Endometrial microvascular endothelial cells (primary cell): Measurements from ENCODE around the gene LIN52. TPM values are rescaled to one million over a fixed set of nuclear protein-coding genes. Genes with fewer than 3 reads are reported as not detected.
"Not testable (repeated sequence)": the region's sequence is repeated elsewhere in the genome, so short reads cannot be mapped to it uniquely, and the experiment has no call there.

Experiments used
- in situ Hi-C: cut with HindIII; loops from 2 replicates; pipeline ENCODE4 v1.10.0; 2017; ENCODE audit warnings: low sequenced_read_pairs, low pct_unique_long_range_greater_than_20kb; ENCODE audit errors: inconsistent ontology term
- total RNA-seq: library from RNA; depleted of rRNA; stranded (reverse); fragments of >200 nt; gene quantifications from one replicate; pipeline ENCODE4 v1.2.3, GENCODE V29; 2015; ENCODE audit errors: inconsistent ontology term

Gene LIN52
- total RNA-seq, 1 donor from 2014 or later, result 8.0 TPM

DNA sequence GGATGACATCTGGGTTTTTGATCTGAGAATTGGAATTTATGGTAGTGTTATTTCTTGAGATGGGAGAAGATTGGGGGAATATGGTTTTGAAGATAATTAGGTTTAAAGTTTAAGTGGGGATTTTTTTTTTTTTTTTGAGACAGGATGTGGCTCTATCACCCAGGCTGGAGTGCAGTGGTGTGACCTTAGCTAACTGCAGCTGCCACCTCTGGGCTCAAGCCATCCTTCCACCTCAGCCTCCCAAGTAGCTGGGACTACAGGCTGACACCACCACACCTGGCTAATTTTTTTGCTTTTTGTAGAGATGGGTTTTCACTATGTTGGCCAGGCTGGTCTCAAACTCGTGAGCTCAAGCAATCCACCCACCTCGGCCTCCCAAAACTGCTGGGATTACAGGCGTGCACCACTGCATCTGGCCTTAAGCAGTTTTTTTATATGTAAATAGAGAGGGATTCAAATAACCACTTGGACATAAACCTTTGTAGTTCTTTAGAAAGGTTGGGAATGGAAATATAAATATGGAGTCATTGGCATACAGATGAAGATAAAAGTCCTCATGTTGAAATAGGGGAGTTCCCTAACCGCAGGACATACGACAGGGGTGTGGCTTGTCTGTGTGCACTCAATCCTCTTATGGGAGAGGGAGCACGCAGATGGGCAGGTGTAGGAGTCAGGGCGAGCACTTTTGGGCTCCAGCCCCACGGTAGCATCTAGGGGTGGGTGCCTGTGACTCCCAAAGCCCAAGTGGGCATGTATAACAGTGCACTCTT is 4.7 kb downstream of the LIN52 start:
- in situ Hi-C loops, result no loop called here

GRCh38 chr14:74105381-74105780 is 20.6 kb downstream of the LIN52 start:
- in situ Hi-C loops, result loop anchor here (25.0 kb wide), 1 partner anchor 182 kb away; no protein-coding TSS in a partner anchor

DNA sequence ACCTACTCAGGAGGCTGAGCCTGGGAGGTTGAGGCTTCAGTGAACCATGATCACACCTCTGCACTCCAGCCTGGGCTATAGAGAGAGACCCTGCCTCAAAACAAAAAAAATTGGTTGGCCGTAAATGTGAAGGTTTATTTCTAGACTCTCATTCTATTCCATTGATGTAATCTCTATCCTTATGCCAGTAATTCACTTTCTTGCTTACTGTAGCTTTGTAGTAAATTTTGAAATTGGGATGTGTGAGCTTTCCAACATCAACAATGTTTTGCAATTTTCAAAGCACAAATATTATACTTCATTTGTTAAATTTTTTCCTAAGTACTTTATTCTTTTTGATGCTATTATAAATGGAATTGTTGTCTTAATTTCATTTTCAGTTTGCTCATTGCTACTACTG is 24.6 kb downstream of the LIN52 start:
- in situ Hi-C loops, result loop anchor here (25.0 kb wide), 1 partner anchor 178 kb away; no protein-coding TSS in a partner anchor

DNA sequence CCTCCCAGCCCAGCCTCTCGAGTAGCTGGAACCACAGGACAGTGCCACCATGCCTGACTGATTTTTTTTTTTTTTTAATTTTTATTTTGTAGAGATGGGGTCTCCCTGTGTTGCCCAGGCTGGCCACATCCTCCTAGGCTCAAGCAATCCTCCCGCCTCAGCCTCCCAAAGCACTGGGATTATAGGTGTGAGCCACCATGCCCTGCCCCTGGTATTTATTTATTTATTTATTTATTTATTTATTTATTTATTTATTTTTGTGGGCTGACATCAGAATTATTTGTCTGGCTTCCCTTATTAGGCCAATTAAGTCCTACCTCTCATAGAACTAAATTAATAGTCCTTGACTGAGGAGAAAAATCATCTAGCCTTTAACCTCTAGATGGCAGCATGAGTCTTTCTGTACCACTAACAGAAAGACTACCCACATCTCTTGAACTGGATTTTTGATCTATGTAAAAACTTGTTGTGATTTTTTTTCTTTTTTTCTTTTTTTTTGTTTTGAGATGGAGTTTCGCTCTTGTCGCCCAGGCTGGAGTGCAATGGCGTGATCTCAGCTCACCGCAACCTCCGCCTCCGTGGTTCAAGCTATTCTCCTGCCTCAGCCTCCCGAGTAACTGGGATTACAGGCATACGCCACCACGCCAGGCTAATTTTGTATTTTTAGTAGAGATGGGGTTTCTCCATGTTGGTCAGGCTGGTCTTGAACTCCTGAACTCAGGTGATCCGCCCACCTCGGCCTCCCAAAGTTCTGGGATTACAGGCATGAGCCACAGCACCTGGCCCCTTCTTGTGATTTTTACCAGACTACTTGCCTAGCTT is 26.9 kb downstream of the LIN52 start:
- in situ Hi-C loops, result loop anchor here (25.0 kb wide), 1 partner anchor 176 kb away; no protein-coding TSS in a partner anchor

- in situ Hi-C loops, result not testable (repeated sequence)
Measured at GRCh38 chr14:74125487-74125886, 40.7 kb downstream of the LIN52 start.

DNA sequence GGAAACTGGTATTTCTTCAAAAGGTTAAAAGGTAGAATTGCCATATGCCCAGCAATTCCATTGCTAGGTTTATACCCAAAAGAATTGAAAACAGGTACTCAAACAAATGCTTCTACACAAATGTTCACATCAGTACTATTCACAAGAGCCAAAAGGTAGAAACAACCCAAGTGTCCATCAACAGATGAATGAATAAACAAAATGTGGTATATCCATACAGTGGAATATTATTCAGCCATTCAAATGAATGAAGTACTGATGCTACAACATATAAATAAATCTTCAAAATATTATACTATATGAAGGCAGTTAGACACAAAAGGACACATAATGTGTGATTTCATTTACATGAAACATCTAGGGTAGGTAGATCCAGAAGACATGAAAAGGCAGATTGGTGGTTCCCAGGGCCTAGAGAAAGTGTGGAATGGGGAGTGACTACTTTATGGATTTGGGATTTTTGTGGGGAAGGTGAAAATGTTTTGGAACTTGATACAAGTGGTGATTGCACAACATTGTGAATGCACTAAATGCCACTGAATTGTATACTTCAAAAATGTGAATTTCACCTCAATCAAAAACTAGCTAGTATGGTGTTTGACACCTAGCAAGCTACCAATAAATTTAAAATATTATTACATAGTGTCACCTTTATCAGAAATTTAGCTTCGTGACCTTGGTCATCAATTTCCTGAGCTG is 41.7 kb downstream of the LIN52 start:
- in situ Hi-C loops, result no loop called here

- in situ Hi-C loops, result no loop called here
Measured at GRCh38 chr14:74127634-74128033, 42.9 kb downstream of the LIN52 start.

DNA sequence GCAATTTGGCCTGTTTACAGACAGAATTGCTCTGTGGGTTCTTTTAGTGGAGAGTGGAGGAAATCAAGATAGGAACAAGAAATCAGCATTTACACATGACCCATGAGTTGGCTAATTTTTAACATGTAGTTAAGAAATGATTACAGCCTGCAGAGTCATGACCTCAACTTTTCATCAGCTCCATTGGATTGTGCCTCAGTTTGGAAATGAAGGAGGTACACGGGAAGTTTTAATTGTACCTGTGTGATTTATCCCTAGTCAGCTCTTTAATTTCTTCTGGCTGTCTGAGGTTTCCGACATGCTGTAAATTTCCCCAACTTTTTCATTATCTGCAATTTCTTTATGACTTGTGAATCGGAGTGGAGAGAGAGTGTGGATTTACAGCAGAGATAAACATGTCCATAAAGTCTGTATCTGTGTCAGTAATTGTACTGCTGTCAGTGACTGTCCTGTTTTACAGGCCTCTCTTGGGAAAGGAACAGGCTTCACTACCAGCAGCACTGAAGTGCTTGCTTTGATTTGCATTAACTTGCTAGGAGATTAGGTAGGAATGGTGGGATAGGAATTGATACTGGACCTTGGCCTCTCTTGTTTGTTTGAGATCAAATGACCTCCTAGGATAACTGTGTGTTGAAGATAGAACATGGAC is 49.2 kb downstream of the LIN52 start:
- in situ Hi-C loops, result no loop called here

DNA sequence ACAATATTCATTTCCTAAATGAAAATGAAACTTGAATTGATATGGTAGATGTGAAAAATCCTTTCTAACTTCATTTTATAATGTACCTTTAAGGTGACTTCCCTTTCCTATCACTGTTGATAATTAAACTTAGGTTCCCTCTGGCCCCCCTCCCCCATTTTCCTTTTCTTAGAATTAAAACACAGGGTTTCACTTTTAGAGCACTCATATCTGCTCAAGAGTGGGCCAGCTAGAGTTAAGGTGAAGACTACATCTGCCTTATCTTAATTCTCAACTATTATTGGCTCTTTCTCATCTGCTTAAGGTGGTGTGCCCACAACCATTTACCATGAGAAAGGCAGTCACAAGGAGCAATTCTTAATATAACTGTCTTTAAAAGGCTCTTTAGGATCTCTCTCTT is 49.7 kb downstream of the LIN52 start:
- in situ Hi-C loops, result no loop called here

GRCh38 chr14:74135426-74135825 is 50.7 kb downstream of the LIN52 start:
- in situ Hi-C loops, result no loop called here

DNA sequence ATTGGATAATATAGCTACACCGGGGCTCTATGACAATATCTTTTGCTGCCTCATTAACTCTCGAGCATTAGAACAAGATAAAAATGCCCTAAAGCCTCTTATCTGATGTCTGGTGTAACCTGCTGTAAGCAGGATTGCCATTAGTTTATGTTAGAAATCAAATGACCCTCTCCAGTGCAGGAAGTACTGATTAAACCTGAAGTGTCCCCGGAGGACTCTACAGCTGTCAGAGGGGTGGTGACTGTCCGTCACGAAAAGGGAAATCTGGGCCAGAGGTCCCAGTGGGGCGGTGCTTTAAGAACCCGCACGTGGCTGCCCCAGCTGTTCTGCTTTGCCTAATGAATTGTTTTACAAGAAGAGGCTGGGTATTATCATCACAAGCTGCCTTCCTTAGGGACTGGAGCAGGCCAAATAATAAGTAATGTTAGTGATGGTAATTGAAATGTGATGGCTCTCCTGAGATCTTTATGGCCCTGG is 55.7 kb downstream of the LIN52 start:
- in situ Hi-C loops, result no loop called here

GRCh38 chr14:74141703-74142102 is 56.9 kb downstream of the LIN52 start:
- in situ Hi-C loops, result no loop called here

DNA sequence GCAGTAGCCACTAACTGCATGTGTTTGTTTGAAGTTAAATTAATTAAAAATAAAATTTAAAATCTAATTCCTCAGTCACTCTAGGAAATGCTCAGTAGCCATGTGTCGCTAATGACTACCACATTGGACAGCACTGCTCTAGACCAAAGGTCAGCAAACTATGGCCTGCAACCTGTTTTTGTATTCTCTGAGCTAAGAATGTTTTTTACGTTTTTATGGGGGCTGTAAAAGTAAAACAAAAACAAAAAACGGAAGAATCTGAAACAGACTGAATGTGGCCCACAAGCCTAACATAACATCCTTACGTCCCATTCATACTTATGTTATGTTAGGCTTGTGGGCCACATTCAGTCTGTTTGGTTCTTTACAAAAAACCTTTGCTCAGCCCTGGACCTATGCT is 57.8 kb downstream of the LIN52 start:
- in situ Hi-C loops, result no loop called here

DNA sequence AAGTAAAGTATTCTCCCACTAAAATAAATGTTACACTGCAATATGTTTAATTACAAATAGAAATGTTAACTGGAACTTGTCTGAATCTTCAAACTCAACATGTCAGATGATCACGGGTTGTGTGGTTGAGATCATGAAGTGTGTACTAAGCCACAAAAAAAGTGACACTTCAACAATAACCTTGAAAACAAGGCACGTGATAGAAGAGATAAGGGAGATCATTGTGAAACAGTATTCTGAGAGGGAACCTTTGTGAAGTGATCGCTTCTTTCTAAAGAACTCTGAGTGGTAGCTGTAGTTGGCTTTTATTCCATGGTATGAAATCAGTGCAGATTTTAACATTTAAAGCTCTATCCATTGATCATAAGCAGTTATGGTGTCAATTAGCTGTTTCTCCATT is 60.0 kb downstream of the LIN52 start:
- in situ Hi-C loops, result no loop called here

DNA sequence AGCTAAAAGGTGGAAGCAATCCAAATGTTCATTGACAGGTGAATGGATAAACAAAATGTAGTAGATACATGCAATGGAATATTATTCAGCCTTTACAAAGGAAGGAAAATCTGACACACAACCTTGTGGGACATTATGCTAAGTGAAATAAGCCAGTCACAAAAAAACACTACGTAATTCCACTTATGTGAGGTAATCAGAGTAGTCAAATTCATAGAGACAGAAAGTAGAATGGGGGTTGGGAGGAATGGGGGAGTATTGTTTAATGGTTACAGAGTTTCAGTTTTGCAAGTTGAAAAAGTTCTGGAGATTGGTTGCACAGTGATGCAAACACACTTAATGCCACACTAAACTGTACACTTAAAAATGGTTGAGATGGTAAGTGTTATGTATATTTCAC is 62.8 kb downstream of the LIN52 start:
- in situ Hi-C loops, result no loop called here

DNA sequence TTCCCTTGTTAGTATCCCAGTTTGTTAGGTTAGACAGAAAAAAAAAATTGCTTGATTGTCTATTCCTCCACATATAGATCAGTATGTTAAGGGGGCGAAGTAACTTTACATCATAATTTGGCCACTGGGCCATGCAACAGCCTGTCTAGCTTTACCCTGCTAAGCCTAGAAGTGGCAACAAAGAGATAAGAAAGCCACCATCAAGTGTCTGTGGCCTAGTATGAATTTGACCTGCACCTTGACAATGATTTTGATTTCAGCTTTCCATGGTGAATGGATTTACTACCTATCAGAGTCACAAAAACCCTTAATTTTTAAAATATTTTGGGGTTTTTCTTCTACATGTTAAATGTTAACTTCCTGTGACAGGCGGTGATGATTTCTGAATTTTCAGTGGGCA is 63.9 kb downstream of the LIN52 start:
- in situ Hi-C loops, result no loop called here

DNA sequence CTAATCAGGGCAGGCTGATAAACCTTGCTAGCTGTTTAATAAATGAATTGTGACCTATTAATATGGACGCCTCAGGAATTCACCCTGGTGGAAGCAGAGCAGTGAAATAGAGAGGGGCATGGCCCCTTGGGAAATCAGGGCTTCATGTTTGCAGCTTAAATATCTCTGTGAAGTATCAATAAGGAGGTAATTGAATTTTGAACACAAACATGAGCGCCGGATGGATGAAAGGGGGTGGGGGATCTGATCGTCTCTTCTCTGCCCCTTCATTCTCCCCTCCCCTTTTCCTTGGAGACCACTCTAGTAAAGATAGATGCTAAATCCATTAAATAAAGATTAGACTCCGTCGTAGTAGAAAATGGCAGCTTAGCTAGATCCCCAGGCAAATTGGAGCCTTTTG is 70.5 kb downstream of the LIN52 start:
- in situ Hi-C loops, result no loop called here

GRCh38 chr14:74155749-74156148 is 71.0 kb downstream of the LIN52 start:
- in situ Hi-C loops, result no loop called here

GRCh38 chr14:74160763-74161162 is 76.0 kb downstream of the LIN52 start:
- in situ Hi-C loops, result no loop called here
